ENCODE results near the gene HTR3A. TPM values are rescaled to one million over a fixed set of nuclear protein-coding genes. Genes with fewer than 3 reads are reported as not detected.

Gene HTR3A
- polyA plus RNA-seq, 1 donor (not counting 4 experiments of a cell fraction or from before 2014, with no cell fraction given) = not detected

- no peak overlapping the region for H3K4me2 ChIP-seq (ENCODE audit: control insufficient read depth, extremely low read depth, insufficient read depth, low read depth, low read length)
- no peak for TF ChIP-seq EZH2 (IDR thresholded peaks at IDR 0.05; ENCODE audit: low read length)
- TF ChIP-seq CTCF (optimal IDR thresholded peaks at IDR 0.05 in 1 of 3, IDR thresholded peaks at IDR 0.05 in 1 of 3, conservative IDR thresholded peaks at IDR 0.05 in 1 of 3; ENCODE audit: extremely low read depth in 1 of 3, insufficient read depth in 2 of 3, low read length in 3 of 3) = no peak
- DNase-seq (ENCODE audit: low read depth, low spot score) = no peak
- no peaks in the 10 kb centered on the region for H3K27me3 ChIP-seq (ENCODE audit: control insufficient read depth, extremely low read depth, insufficient read depth, low read length)
- no peaks in the 10 kb centered on the region for H3K9me1 ChIP-seq (ENCODE audit: control insufficient read depth, extremely low read depth, insufficient read depth, low read length)
- no peaks in the 10 kb centered on the region for H3K79me2 ChIP-seq (ENCODE audit: control insufficient read depth, insufficient read depth, low read length)
- H3K36me3 ChIP-seq (ENCODE audit: control insufficient read depth in 2 of 2, extremely low read depth in 1 of 2, insufficient read depth in 2 of 2, low read length in 2 of 2) = no peaks in the 10 kb centered on the region
- no peak for FAIRE-seq
- no peaks in the 10 kb centered on the region for H3K4me1 ChIP-seq (ENCODE audit: control insufficient read depth, extremely low read depth, insufficient read depth, low read length)
- H3K4me3 ChIP-seq (ENCODE audit: control insufficient read depth in 2 of 3, extremely low read depth in 1 of 3, insufficient read depth in 2 of 3, low read depth in 1 of 3, low read length in 3 of 3) = no peak overlapping the region
- H3K9me3 ChIP-seq (ENCODE audit: control insufficient read depth, low read depth, low read length) = no peaks in the 10 kb centered on the region
- H2AFZ ChIP-seq (ENCODE audit: control insufficient read depth, low read length) = no peak overlapping the region
- dilution Hi-C loops (cut with MboI; ENCODE audit: extremely low pct_ligation_motif_present, low sequenced_read_pairs) = no loop called here
- no peak overlapping the region for H3K9ac ChIP-seq (ENCODE audit: control insufficient read depth, extremely low read depth, insufficient read depth, low read length)
- no peak overlapping the region for H3K27ac ChIP-seq (ENCODE audit: control insufficient read depth, insufficient read depth, low read length)
- no peaks in the 10 kb centered on the region for H4K20me1 ChIP-seq (ENCODE audit: control insufficient read depth, extremely low read depth, insufficient read depth, low read length)
Observed at GRCh38 chr11:114017723-114018122, 42.8 kb downstream of the HTR3A start.

DNA sequence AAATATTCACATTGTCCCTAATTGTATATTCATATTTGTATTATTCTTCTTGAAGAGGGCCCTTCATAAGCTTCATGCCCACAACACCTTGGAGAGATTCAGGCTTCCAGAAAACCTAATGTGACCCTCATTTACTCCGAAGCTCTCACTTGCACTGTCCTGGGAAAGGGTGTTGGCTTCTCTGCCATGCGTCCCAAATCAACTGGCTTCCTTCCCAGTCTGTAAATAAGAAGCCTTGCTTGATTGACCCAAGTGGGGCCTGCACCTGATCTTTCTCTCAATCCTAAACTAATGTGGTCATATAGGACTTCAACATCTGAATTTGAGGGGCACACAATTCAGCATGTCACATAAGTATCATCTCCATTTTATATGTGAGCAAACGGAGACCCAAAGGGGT lies 44.1 kb downstream of the HTR3A start:
- no peak for FAIRE-seq
- dilution Hi-C loops (cut with MboI; ENCODE audit: extremely low pct_ligation_motif_present, low sequenced_read_pairs) = no loop called here

More for the DNA sequence above, 44.1 kb downstream of the HTR3A start:
- Histone ChIP-seq H3K36me3 (ENCODE audit: control insufficient read depth in 2 of 2, extremely low read depth in 1 of 2, insufficient read depth in 2 of 2, low read length in 2 of 2) (no peaks in the 10 kb centered on the region), H2AFZ (ENCODE audit: control insufficient read depth, low read length) (no peak overlapping the region), H3K9ac (ENCODE audit: control insufficient read depth, extremely low read depth, insufficient read depth, low read length) (no peak overlapping the region), H3K27me3 (ENCODE audit: control insufficient read depth, extremely low read depth, insufficient read depth, low read length) (no peaks in the 10 kb centered on the region), H3K4me2 (ENCODE audit: control insufficient read depth, extremely low read depth, insufficient read depth, low read depth, low read length) (no peak overlapping the region), H3K9me1 (ENCODE audit: control insufficient read depth, extremely low read depth, insufficient read depth, low read length) (no peaks in the 10 kb centered on the region), H3K79me2 (ENCODE audit: control insufficient read depth, insufficient read depth, low read length) (no peaks in the 10 kb centered on the region), H3K4me1 (ENCODE audit: control insufficient read depth, extremely low read depth, insufficient read depth, low read length) (no peaks in the 10 kb centered on the region), H3K9me3 (ENCODE audit: control insufficient read depth, low read depth, low read length) (no peaks in the 10 kb centered on the region), H3K4me3 (ENCODE audit: control insufficient read depth in 2 of 3, extremely low read depth in 1 of 3, insufficient read depth in 2 of 3, low read depth in 1 of 3, low read length in 3 of 3) (no peak overlapping the region), H4K20me1 (ENCODE audit: control insufficient read depth, extremely low read depth, insufficient read depth, low read length) (no peaks in the 10 kb centered on the region), H3K27ac (ENCODE audit: control insufficient read depth, insufficient read depth, low read length) (no peak overlapping the region)
- TF ChIP-seq CTCF (optimal IDR thresholded peaks at IDR 0.05 in 1 of 3, IDR thresholded peaks at IDR 0.05 in 1 of 3, conservative IDR thresholded peaks at IDR 0.05 in 1 of 3; ENCODE audit: extremely low read depth in 1 of 3, insufficient read depth in 2 of 3, low read length in 3 of 3) (no peak), EZH2 (IDR thresholded peaks at IDR 0.05; ENCODE audit: low read length) (no peak)
- DNase-seq (ENCODE audit: low read depth, low spot score) = no peak
